ENCODE measurements around the gene SERPINA10. TPM values are rescaled to one million over a fixed set of nuclear protein-coding genes. Genes with fewer than 3 reads are reported as not detected.

Gene SERPINA10
- total RNA-seq, 1 experiment from 2014 or later, result 0.04 TPM

DNA sequence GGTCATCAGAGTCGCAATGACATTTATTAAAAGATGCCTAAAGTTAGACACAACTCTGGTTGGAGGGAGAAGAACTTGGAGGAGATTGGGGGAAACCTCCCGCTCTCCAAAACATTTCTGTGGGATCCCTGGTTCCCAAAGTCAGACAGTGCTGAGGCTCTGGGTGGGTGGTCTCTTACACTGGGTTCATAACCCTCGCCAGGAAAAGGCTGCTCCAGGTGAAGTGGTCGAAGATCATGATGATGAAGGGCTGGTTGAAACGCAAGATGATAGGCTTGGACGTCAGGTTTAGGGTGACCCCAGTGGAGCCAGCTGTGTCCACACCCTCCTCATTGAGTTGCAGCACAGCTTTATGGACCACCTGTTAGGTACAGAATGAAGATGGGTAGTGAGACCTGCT lies 11.2 kb upstream of the SERPINA10 start (continued):
- no peak for TF ChIP-seq JAZF1 (CRISPR knock-in tag; IDR thresholded peaks at IDR 0.05)
- no peak for TF ChIP-seq JUN (CRISPR knock-in tag; IDR thresholded peaks at IDR 0.05)
- TF ChIP-seq ZNF263 (CRISPR knock-in tag; IDR thresholded peaks at IDR 0.05; ENCODE audit: low read depth), result no peak
- TF ChIP-seq GRHL2 (CRISPR knock-in tag; IDR thresholded peaks at IDR 0.05; ENCODE audit: insufficient replicate concordance, severe bottlenecking), result no peak
- TF ChIP-seq KAT7 (CRISPR knock-in tag; IDR thresholded peaks at IDR 0.05; ENCODE audit: borderline replicate concordance), result no peak
- TF ChIP-seq CBFB (CRISPR knock-in tag; IDR thresholded peaks at IDR 0.05; ENCODE audit: low read depth), result no peak
- TF ChIP-seq PREB (CRISPR knock-in tag; IDR thresholded peaks at IDR 0.05; ENCODE audit: borderline replicate concordance), result no peak
- no peak for TF ChIP-seq ATF3 (CRISPR knock-in tag; conservative IDR thresholded peaks at IDR 0.05)
- TF ChIP-seq, protein P1, sequence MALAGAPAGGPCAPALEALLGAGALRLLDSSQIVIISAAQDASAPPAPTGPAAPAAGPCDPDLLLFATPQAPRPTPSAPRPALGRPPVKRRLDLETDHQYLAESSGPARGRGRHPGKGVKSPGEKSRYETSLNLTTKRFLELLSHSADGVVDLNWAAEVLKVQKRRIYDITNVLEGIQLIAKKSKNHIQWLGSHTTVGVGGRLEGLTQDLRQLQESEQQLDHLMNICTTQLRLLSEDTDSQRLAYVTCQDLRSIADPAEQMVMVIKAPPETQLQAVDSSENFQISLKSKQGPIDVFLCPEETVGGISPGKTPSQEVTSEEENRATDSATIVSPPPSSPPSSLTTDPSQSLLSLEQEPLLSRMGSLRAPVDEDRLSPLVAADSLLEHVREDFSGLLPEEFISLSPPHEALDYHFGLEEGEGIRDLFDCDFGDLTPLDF (CRISPR knock-in tag; IDR thresholded peaks at IDR 0.05), result no peak
- TF ChIP-seq SP1 (CRISPR knock-in tag; conservative IDR thresholded peaks at IDR 0.05), result no peak

GRCh38 chr14:94303111-94303510 lies 10.0 kb upstream of the SERPINA10 start:
- no peak overlapping the region for H3K27ac Mint-ChIP-seq
- no peaks in the 10 kb centered on the region; the same call in 1 of the 2 replicates for H3K27me3 Mint-ChIP-seq (ENCODE audit: low read depth)
- CTCF ChIA-PET, result no interaction called here
- POLR2A ChIA-PET, result no interaction called here
- no peak for ATAC-seq
- no peak for DNase-seq (ENCODE audit: low spot score)
- peaks cover 12% of the 10 kb centered on the region for H3K9me3 Mint-ChIP-seq
- peaks cover 4% of the 10 kb centered on the region for H3K4me1 Mint-ChIP-seq
- TF ChIP-seq PRRX2 (CRISPR knock-in tag; IDR thresholded peaks at IDR 0.05) (no peak), OVOL2 (CRISPR knock-in tag; IDR thresholded peaks at IDR 0.05; ENCODE audit: borderline replicate concordance) (no peak), IRF2 (CRISPR knock-in tag; IDR thresholded peaks at IDR 0.05; ENCODE audit: borderline replicate concordance, low read depth) (no peak), ZNF396 (CRISPR knock-in tag; IDR thresholded peaks at IDR 0.05; ENCODE audit: borderline replicate concordance) (no peak), NFYB (CRISPR knock-in tag; conservative IDR thresholded peaks at IDR 0.05; ENCODE audit: low read depth) (no peak), FOXP1 (CRISPR knock-in tag; IDR thresholded peaks at IDR 0.05; ENCODE audit: borderline replicate concordance) (no peak), ELF4 (CRISPR knock-in tag; IDR thresholded peaks at IDR 0.05; ENCODE audit: low read depth) (no peak), JAZF1 (CRISPR knock-in tag; IDR thresholded peaks at IDR 0.05) (no peak), ZNF317 (CRISPR knock-in tag; IDR thresholded peaks at IDR 0.05; ENCODE audit: borderline replicate concordance, low read depth) (no peak), ATF2 (CRISPR knock-in tag; IDR thresholded peaks at IDR 0.05; ENCODE audit: borderline replicate concordance, low read depth) (no peak)
- TF ChIP-seq, protein P2, sequence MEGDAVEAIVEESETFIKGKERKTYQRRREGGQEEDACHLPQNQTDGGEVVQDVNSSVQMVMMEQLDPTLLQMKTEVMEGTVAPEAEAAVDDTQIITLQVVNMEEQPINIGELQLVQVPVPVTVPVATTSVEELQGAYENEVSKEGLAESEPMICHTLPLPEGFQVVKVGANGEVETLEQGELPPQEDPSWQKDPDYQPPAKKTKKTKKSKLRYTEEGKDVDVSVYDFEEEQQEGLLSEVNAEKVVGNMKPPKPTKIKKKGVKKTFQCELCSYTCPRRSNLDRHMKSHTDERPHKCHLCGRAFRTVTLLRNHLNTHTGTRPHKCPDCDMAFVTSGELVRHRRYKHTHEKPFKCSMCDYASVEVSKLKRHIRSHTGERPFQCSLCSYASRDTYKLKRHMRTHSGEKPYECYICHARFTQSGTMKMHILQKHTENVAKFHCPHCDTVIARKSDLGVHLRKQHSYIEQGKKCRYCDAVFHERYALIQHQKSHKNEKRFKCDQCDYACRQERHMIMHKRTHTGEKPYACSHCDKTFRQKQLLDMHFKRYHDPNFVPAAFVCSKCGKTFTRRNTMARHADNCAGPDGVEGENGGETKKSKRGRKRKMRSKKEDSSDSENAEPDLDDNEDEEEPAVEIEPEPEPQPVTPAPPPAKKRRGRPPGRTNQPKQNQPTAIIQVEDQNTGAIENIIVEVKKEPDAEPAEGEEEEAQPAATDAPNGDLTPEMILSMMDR (IDR thresholded peaks at IDR 0.05), result no peak
- TF ChIP-seq, protein P3, sequence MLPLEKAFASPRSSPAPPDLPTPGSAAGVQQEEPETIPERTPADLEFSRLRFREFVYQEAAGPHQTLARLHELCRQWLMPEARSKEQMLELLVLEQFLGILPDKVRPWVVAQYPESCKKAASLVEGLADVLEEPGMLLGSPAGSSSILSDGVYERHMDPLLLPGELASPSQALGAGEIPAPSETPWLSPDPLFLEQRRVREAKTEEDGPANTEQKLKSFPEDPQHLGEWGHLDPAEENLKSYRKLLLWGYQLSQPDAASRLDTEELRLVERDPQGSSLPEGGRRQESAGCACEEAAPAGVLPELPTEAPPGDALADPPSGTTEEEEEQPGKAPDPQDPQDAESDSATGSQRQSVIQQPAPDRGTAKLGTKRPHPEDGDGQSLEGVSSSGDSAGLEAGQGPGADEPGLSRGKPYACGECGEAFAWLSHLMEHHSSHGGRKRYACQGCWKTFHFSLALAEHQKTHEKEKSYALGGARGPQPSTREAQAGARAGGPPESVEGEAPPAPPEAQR (CRISPR knock-in tag; IDR thresholded peaks at IDR 0.05), result no peak
- no peaks in the 10 kb centered on the region for H3K36me3 Mint-ChIP-seq
- no peak overlapping the region for H3K4me3 Mint-ChIP-seq
